Fibroblast of the aortic adventitia (primary cell): Measurements from ENCODE around the gene HBB. TPM values are rescaled to one million over a fixed set of nuclear protein-coding genes. Genes with fewer than 3 reads are reported as not detected.

Experiments used
- DNase-seq: peaks from one replicate; pipeline ENCODE4 v3.0.0-alpha.2; 2010; ENCODE audit warnings: low read depth
- H3K4me3 ChIP-seq: 2 replicates; pipeline ENCODE4 v1.5.1; 2011; ENCODE audit warnings: low read depth, mild to moderate bottlenecking, control low read depth, low read length, moderate library complexity
- CTCF ChIP-seq: IDR thresholded peaks from 2 replicates; pipeline ENCODE4 v1.5.1; 2011; ENCODE audit warnings: mild to moderate bottlenecking, low read length, control low read depth, inconsistent platforms; ENCODE audit not compliant: insufficient read depth
- total RNA-seq: library from RNA; depleted of rRNA; stranded (reverse); fragments of >200 nt; gene quantifications from 2 replicates; pipeline ENCODE4 v1.2.3, GENCODE V29; 2012; ENCODE audit warnings: low replicate concordance

Gene HBB
- total RNA-seq, 1 donor = not detected

DNA sequence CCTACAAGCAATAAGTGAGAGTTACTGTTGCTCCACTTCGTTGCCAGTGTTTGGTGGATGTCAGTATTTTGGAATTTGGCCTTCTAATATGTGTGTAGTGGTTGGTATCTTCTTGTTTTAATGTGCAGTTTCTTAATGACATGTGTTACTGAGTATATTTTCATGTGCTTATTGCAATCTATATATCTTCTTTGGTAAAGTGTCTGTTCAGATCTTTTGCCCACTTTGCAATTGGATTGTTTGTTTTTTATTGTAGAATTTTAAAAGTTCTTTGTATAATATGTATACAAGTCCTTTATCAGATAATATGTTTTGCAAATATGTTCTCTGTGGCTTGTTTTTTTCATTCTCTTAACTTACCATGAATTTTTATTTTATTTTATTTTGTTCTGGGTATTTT is 34.1 kb downstream of the HBB start:
- TF ChIP-seq CTCF = no peak
- H3K4me3 ChIP-seq = no peak overlapping the region
- no peak for DNase-seq

DNA sequence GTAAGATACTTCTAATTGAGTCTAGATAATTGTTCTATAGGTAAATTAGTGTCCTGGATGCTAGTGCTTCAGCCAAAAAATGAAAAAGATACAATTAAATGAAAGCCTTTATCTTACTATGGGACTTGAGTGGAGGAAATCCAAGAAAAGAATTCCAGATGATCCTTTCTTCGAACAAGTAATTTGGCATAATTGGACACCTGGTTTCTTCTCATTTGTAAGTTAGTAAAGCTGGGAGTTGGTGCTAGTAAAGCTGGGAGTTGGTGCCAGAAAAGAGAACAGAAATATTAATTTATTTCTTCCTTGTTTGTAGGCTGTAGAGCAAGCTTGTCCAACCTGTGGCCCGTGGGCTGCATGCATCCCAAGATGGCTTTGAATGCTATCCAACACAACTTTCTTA is 38.7 kb downstream of the HBB start:
- no peak overlapping the region for H3K4me3 ChIP-seq
- DNase-seq = no peak
- no peak for TF ChIP-seq CTCF

GRCh38 chr11:5178046-5178837 is 48.6 kb downstream of the HBB start:
- no peak for DNase-seq
- no peak overlapping the region for H3K4me3 ChIP-seq
- TF ChIP-seq CTCF = no peak

Other genes with a start within 250 kb of the HBB start
- 0.33 TPM in 1 of 2 replicates, not detected in the other for gene OR51L1, start 232.2 kb downstream of the HBB start, total RNA-seq
- gene OR52J3, start 180.5 kb downstream of the HBB start, total RNA-seq = not detected in 2 replicates
- not detected in 2 replicates for gene OR52E2, start 167.4 kb downstream of the HBB start, total RNA-seq
- gene OR52E1, start 157.5 kb downstream of the HBB start, total RNA-seq = not detected in 2 replicates
- gene OR52A5, start 88.7 kb downstream of the HBB start, total RNA-seq = not detected in 2 replicates
- gene OR52A1, start 72.3 kb downstream of the HBB start, total RNA-seq = not detected in 2 replicates
- not detected in 2 replicates for gene OR51V1, start 26.4 kb downstream of the HBB start, total RNA-seq
- 4.8 TPM in 1 of 2 replicates, not detected in the other for gene HBD, start 7.4 kb upstream of the HBB start, total RNA-seq
- gene HBG1, start 22.8 kb upstream of the HBB start, total RNA-seq = not detected in 2 replicates
- gene HBG2, start 27.7 kb upstream of the HBB start, total RNA-seq = not detected in 2 replicates
- not detected in 2 replicates for gene HBE1, start 42.9 kb upstream of the HBB start, total RNA-seq
- gene OR51B4, start 74.9 kb upstream of the HBB start, total RNA-seq = 0.18 TPM in 1 of 2 replicates, not detected in the other
- not detected in 2 replicates for gene OR51B2, start 97.2 kb upstream of the HBB start, total RNA-seq
- not detected in 2 replicates for gene OR51B5, start 116.5 kb upstream of the HBB start, total RNA-seq
- gene OR51B6, start 124.4 kb upstream of the HBB start, total RNA-seq = not detected in 2 replicates
- gene OR51M1, start 156.7 kb upstream of the HBB start, total RNA-seq = under 0.01 TPM in 1 of 2 replicates, not detected in the other
- not detected in 2 replicates for gene OR51Q1, start 195.0 kb upstream of the HBB start, total RNA-seq
- 0.09 TPM in 1 of 2 replicates, not detected in the other for gene OR51I1, start 214.4 kb upstream of the HBB start, total RNA-seq
- not detected in 2 replicates for gene OR51I2, start 222.3 kb upstream of the HBB start, total RNA-seq